OCI-LY1 (cell line): ENCODE data around the gene SAMD1.
"Not testable (repeated sequence)": the region's sequence is repeated elsewhere in the genome, so short reads cannot be mapped to it uniquely, and the experiment has no call there.

ENCODE experiments used
- H2AFZ ChIP-seq: fragments of 200-600 bp; sonication (generic), shearing (Covaris generic); 2 replicates; pipeline ENCODE4 v1.6.0; 2014; ENCODE audit warnings: antibody characterized with exemption, mild to moderate bottlenecking, low read length
- H3F3A ChIP-seq: fragments of 200-600 bp; sonication (generic), shearing (Covaris generic); 2 replicates; pipeline ENCODE4 v1.6.0; 2014; ENCODE audit warnings: mild to moderate bottlenecking, antibody characterized with exemption, low read length, moderate library complexity; ENCODE audit not compliant: insufficient read depth
- H3K27ac ChIP-seq: fragments of 200-600 bp; sonication (generic); 2 replicates; pipeline ENCODE4 v1.5.1; 2014; ENCODE audit warnings: low read length, mixed run types, mild to moderate bottlenecking, low read depth; ENCODE audit not compliant: poor library complexity, severe bottlenecking
- H3K27me3 ChIP-seq: fragments of 200-600 bp; sonication (generic); 2 replicates; pipeline ENCODE4 v1.6.0; 2014; ENCODE audit warnings: antibody characterized with exemption, mild to moderate bottlenecking, low read length, moderate library complexity; ENCODE audit not compliant: insufficient read depth
- H3K36me3 ChIP-seq: fragments of 200-600 bp; sonication (generic); 2 replicates; pipeline ENCODE4 v1.6.1; 2014; ENCODE audit warnings: mild to moderate bottlenecking, antibody characterized with exemption, low read length, moderate library complexity, mixed read lengths; ENCODE audit not compliant: insufficient read depth
- H3K4me1 ChIP-seq: fragments of 200-600 bp; sonication (generic); 2 replicates; pipeline ENCODE4 v1.5.1; 2014; ENCODE audit warnings: mild to moderate bottlenecking, low read length, moderate library complexity; ENCODE audit not compliant: insufficient read depth, severe bottlenecking
- H3K4me2 ChIP-seq: fragments of 200-600 bp; sonication (generic), shearing (Covaris generic); 2 replicates; pipeline ENCODE4 v1.6.1; 2014; ENCODE audit warnings: low read length
- H3K4me3 ChIP-seq: fragments of 200-600 bp; sonication (generic); 2 replicates; pipeline ENCODE4 v1.5.1; 2014; ENCODE audit warnings: low read length, low read depth, mild to moderate bottlenecking, mixed read lengths; ENCODE audit not compliant: poor library complexity, severe bottlenecking
- H3K79me2 ChIP-seq: fragments of 200-600 bp; shearing (Covaris generic); 2 replicates; pipeline ENCODE4 v1.6.1; 2016; ENCODE audit warnings: mixed run types, low read length, mixed read lengths; ENCODE audit not compliant: insufficient read depth
- H3K9ac ChIP-seq: fragments of 200-600 bp; sonication (generic), shearing (Covaris generic); 2 replicates; pipeline ENCODE4 v1.6.1; 2014; ENCODE audit warnings: mild to moderate bottlenecking, low read length, mixed read lengths
- H3K9me2 ChIP-seq: fragments of 200-600 bp; sonication (generic), shearing (Covaris generic); 2 replicates; pipeline ENCODE4 v1.6.1; 2014; ENCODE audit warnings: low read depth, mild to moderate bottlenecking, low read length, mixed read lengths
- H3K9me3 ChIP-seq: fragments of 200-600 bp; shearing (Covaris generic); 2 replicates; pipeline ENCODE4 v1.6.1; 2014; ENCODE audit warnings: low read length, mixed read lengths
- H4K20me1 ChIP-seq: fragments of 200-600 bp; sonication (generic), shearing (Covaris generic); 2 replicates; pipeline ENCODE4 v1.6.0; 2016; ENCODE audit warnings: mild to moderate bottlenecking, low read length; ENCODE audit not compliant: insufficient read depth
- EZH2 ChIP-seq: fragments of 200-600 bp; sonication (generic), shearing (Covaris generic); IDR thresholded peaks from 2 replicates; pipeline ENCODE4 v1.8.0; 2017; ENCODE audit warnings: borderline replicate concordance, mixed run types, mild to moderate bottlenecking, antibody characterized with exemption, low read length, moderate library complexity, mixed read lengths
- TF ChIP-seq, protein P1 (sequence below): fragments of 200-600 bp; sonication (generic), shearing (Covaris generic); IDR thresholded peaks from 2 replicates; pipeline ENCODE4 v1.5.1; 2017; ENCODE audit warnings: mild to moderate bottlenecking, antibody characterized with exemption, low read length, moderate library complexity, mixed read lengths

The SAMD1 gene

DNA sequence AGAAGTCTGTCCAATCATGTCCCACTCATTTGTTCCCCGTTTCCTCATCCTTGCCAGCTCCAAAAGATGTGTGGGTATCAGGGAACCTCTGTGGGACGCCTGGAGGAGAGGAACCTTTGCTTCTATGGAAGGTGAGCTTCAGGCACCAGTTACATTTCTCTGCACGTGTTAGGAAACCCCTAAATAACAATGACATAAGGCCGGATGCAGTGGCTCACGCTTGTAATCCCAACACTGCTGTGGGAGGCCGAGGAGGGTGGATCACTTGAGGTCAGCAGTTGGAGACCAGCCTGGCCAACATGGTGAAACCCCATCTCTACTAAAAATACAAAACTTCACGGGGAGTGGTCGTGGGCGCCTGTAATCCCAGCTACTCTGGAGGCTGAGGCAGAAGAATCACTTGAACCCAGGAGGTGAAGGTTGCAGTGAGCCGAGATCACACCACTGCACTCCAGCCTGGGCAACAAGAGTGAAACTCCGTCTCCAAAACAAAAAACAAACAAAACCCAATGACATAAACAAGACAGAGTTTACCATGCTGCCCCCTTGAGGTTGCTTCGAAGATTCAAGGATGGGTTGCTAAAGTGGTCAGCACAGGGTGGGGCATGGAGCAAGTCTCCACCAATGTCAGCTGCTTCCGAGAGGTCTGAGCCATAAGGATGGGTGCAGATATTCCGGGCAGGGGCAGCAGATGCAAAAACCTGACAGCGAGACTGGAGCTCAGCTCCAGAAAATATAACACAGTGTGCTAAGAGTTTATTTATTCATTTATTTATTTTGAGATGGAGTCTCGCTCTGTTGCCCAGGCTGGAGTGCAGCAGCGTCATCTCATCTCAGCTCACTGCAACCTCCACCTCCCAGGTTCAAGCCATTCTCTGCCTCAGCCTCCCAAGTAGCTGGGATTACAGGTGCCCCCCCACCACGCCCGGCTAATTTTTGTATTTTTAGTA lies 47.6 kb downstream of the SAMD1 start:
- not testable (repeated sequence) for H4K20me1 ChIP-seq, H3K79me2 ChIP-seq, H3K9me3 ChIP-seq, H3K4me2 ChIP-seq, H3K9ac ChIP-seq, H3K36me3 ChIP-seq, H3K4me1 ChIP-seq, H2AFZ ChIP-seq, H3K4me3 ChIP-seq, H3F3A ChIP-seq, H3K9me2 ChIP-seq, H3K27me3 ChIP-seq, H3K27ac ChIP-seq
- TF ChIP-seq, protein P1, sequence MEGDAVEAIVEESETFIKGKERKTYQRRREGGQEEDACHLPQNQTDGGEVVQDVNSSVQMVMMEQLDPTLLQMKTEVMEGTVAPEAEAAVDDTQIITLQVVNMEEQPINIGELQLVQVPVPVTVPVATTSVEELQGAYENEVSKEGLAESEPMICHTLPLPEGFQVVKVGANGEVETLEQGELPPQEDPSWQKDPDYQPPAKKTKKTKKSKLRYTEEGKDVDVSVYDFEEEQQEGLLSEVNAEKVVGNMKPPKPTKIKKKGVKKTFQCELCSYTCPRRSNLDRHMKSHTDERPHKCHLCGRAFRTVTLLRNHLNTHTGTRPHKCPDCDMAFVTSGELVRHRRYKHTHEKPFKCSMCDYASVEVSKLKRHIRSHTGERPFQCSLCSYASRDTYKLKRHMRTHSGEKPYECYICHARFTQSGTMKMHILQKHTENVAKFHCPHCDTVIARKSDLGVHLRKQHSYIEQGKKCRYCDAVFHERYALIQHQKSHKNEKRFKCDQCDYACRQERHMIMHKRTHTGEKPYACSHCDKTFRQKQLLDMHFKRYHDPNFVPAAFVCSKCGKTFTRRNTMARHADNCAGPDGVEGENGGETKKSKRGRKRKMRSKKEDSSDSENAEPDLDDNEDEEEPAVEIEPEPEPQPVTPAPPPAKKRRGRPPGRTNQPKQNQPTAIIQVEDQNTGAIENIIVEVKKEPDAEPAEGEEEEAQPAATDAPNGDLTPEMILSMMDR, result peak; percentile 65

DNA sequence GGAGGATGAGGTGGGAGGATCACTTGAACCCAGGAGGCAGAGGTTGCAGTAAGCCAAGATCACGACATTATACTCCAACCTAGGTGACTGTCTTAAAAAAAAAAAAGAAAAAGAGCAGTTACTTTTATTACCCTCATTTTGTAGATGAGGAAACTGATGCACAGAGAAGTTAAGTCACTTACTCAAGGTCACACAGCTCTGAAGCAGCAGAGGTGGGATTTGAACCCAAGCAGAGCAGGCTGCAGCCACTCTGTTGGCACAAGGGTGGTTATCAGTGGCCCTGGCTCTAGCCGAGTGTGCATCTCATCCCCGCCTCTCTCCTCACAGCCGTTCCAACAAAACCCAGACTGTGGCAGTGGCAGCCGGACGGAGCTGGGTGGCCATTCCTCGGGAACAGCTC lies 51.4 kb downstream of the SAMD1 start:
- H3K4me3 ChIP-seq, result no peak overlapping the region
- H3K79me2 ChIP-seq, result no peaks in the 10 kb centered on the region
- H4K20me1 ChIP-seq, result no peaks in the 10 kb centered on the region
- H2AFZ ChIP-seq, result no peak overlapping the region
- no peaks in the 10 kb centered on the region for H3K27me3 ChIP-seq
- no peak overlapping the region for H3K9ac ChIP-seq
- H3K9me3 ChIP-seq, result no peaks in the 10 kb centered on the region
- no peaks in the 10 kb centered on the region for H3K36me3 ChIP-seq
- no peaks in the 10 kb centered on the region for H3F3A ChIP-seq
- H3K9me2 ChIP-seq, result no peaks in the 10 kb centered on the region
- TF ChIP-seq EZH2, result no peak
- TF ChIP-seq, protein P1, result no peak
- no peak overlapping the region for H3K27ac ChIP-seq
- H3K4me1 ChIP-seq, result peaks cover 8% of the 10 kb centered on the region
- no peak overlapping the region for H3K4me2 ChIP-seq
